Endothelial cell of umbilical vein (primary cell): Measurements from ENCODE around the gene SSC5D. TPM values are rescaled to one million over a fixed set of nuclear protein-coding genes. Genes with fewer than 3 reads are reported as not detected.

Experiments
- BruUV-seq: library from RNA; stranded (reverse); fragments of 400-500 nt; replicated peaks from 2 replicates; lab custom pipeline; 2021; lab: Mats Ljungman, UMichigan
- CTCF ChIA-PET: fragments of 300-600, 350-600 bp; sonication (Branson Sonifier 250); formaldehyde crosslinking; loops from one replicate; lab custom pipeline; 2021; ENCODE audit warnings: antibody characterized with exemption, inconsistent platforms; lab: Charles Lee
- POLR2A ChIA-PET: fragments of 300-600, 350-600 bp; sonication (Branson Sonifier 250); formaldehyde crosslinking; loops from one replicate; lab custom pipeline; 2021; ENCODE audit warnings: antibody characterized with exemption, inconsistent platforms; lab: Charles Lee
- DNase-seq: peaks from one replicate; pipeline ENCODE4 v3.0.0-alpha.2; 2011; ENCODE audit warnings: low read depth, low spot score
- FAIRE-seq: peaks from 2 replicates; lab custom pipeline; 2011; peaks lifted over from hg19 to GRCh38; lab: Jason Lieb, UNC
- H2AFZ ChIP-seq: 2 replicates; pipeline ENCODE4 v1.6.0; 2012; ENCODE audit warnings: low read depth, low read length, control low read depth, inconsistent platforms
- H3K27ac ChIP-seq: 2 replicates; pipeline ENCODE4 v1.5.1; 2011; ENCODE audit warnings: low read depth, mild to moderate bottlenecking, control low read depth, low read length, moderate library complexity; ENCODE audit not compliant: insufficient read depth
- H3K27me3 ChIP-seq, 2 experiments: 2 replicates each; pipeline versions ENCODE4 v1.6.0 to v1.6.1; 2011; ENCODE audit warnings: low read length in 2 of 2, mixed read lengths in 1 of 2; ENCODE audit not compliant: control insufficient read depth in 2 of 2, insufficient read depth in 2 of 2
- H3K36me3 ChIP-seq, 2 experiments: 2 replicates in 1 of 2; 3 replicates in 1 of 2; pipeline ENCODE4 v1.5.1; 2011; ENCODE audit warnings: low read length in 2 of 2, mild to moderate bottlenecking in 1 of 2, moderate library complexity in 1 of 2; ENCODE audit not compliant: control insufficient read depth in 2 of 2, insufficient read depth in 2 of 2; ENCODE audit errors: extremely low read depth in 1 of 2
- H3K4me1 ChIP-seq: 3 replicates; pipeline ENCODE4 v1.5.1; 2011; ENCODE audit warnings: mild to moderate bottlenecking, low read length; ENCODE audit not compliant: control insufficient read depth, insufficient read depth; ENCODE audit errors: extremely low read depth
- H3K4me2 ChIP-seq: 2 replicates; pipeline ENCODE4 v1.6.1; 2011; ENCODE audit warnings: low read length, control low read depth, mixed read lengths; ENCODE audit not compliant: insufficient read depth
- H3K4me3 ChIP-seq, 3 experiments: fragments of 200-600 bp in 1 of 3; sonication (generic), shearing (Covaris generic) in 1 of 3; replicated peaks in 1 of 3; 2 replicates each; pipeline ENCODE4 v1.5.1; 2011 to 2016; ENCODE audit warnings: control low read depth in 3 of 3, low read length in 3 of 3, mild to moderate bottlenecking in 2 of 3, inconsistent platforms in 1 of 3, low read depth in 1 of 3, moderate library complexity in 1 of 3; ENCODE audit not compliant: insufficient read depth in 1 of 3
- H3K79me2 ChIP-seq: 2 replicates; pipeline ENCODE4 v1.6.0; 2012; ENCODE audit warnings: low read length, inconsistent platforms; ENCODE audit not compliant: control insufficient read depth, insufficient read depth
- H3K9ac ChIP-seq: replicated peaks from 2 replicates; pipeline ENCODE3; 2011; ENCODE audit warnings: low read length, control low read depth; ENCODE audit not compliant: insufficient read depth; ENCODE audit errors: extremely low read depth
- H3K9me1 ChIP-seq: replicated peaks from 3 replicates; pipeline ENCODE4 v1.6.0; 2011; ENCODE audit warnings: mild to moderate bottlenecking, low read length; ENCODE audit not compliant: control insufficient read depth, insufficient read depth; ENCODE audit errors: extremely low read depth
- H3K9me3 ChIP-seq: replicated peaks from 2 replicates; pipeline ENCODE4 v1.5.1; 2012; ENCODE audit warnings: low read length, inconsistent platforms; ENCODE audit not compliant: control insufficient read depth, insufficient read depth
- H4K20me1 ChIP-seq: replicated peaks from 2 replicates; pipeline ENCODE3; 2011; ENCODE audit warnings: mild to moderate bottlenecking, low read length; ENCODE audit not compliant: control insufficient read depth, insufficient read depth; ENCODE audit errors: extremely low read depth
- CTCF ChIP-seq, 2 donors: IDR thresholded peaks; 1 replicate in 1 of 2; 2 replicates in 1 of 2; pipeline ENCODE4 v1.5.1; 2011; ENCODE audit warnings: low read length in 2 of 2, mild to moderate bottlenecking in 2 of 2, moderate library complexity in 2 of 2, control low read depth in 1 of 2, inconsistent platforms in 1 of 2, low read depth in 1 of 2; ENCODE audit not compliant: insufficient read depth in 1 of 2; ENCODE audit errors: extremely low read depth in 1 of 2
- EZH2 ChIP-seq: IDR thresholded peaks from 2 replicates; pipeline ENCODE4 v1.6.1; 2012; ENCODE audit warnings: borderline replicate concordance, low read depth, mild to moderate bottlenecking, moderate library complexity, low read length, inconsistent platforms; ENCODE audit not compliant: severe bottlenecking
- FOS ChIP-seq: IDR thresholded peaks from 2 replicates; pipeline ENCODE4 v1.6.1; 2011; ENCODE audit warnings: mild to moderate bottlenecking, low read length, moderate library complexity, borderline replicate concordance; ENCODE audit not compliant: insufficient read depth
- GATA2 ChIP-seq: IDR thresholded peaks from 2 replicates; pipeline ENCODE4 v1.7.0; 2011; ENCODE audit warnings: low read depth, mild to moderate bottlenecking, moderate library complexity, mixed read lengths, low read length; ENCODE audit not compliant: insufficient read length, insufficient read depth
- JUN ChIP-seq: IDR thresholded peaks from 2 replicates; pipeline ENCODE4 v1.6.1; 2011; ENCODE audit warnings: borderline replicate concordance, low read depth; ENCODE audit not compliant: insufficient read length, insufficient read depth
- MAX ChIP-seq: IDR thresholded peaks from 2 replicates; pipeline ENCODE4 v1.6.1; 2011; ENCODE audit not compliant: insufficient read depth, insufficient read length
- MYC ChIP-seq: IDR thresholded peaks from one replicate; pipeline ENCODE4 v1.6.1; 2011; ENCODE audit warnings: mild to moderate bottlenecking, low read depth, low read length
- POLR2A ChIP-seq: IDR thresholded peaks from 2 replicates; pipeline ENCODE4 v1.6.1; 2012; ENCODE audit warnings: low read depth, mild to moderate bottlenecking, control low read depth, low read length
- POLR2AphosphoS5 ChIP-seq: IDR thresholded peaks from 2 replicates; pipeline ENCODE4 v1.6.1; 2012; ENCODE audit warnings: low read depth, mild to moderate bottlenecking, control low read depth, low read length, moderate library complexity; ENCODE audit not compliant: insufficient read depth
- dilution Hi-C: fragments of 300-500 bp; cut with MboI; formaldehyde crosslinking; loops from one replicate; pipeline ENCODE4 v1.15.0; 2019; ENCODE audit warnings: low sequenced_read_pairs; ENCODE audit not compliant: extremely low pct_ligation_motif_present
- intact Hi-C: fragments of 100-400 bp; cut with micrococcal nuclease; formaldehyde crosslinking; loops from one replicate; pipeline ENCODE4 v1.10.0; 2022
- polyA plus RNA-seq, 4 experiments: library from polyadenylated mRNA; depleted of rRNA in 3 of 4; stranded (reverse) in 3 of 4; unstranded in 1 of 4; fragments of >200 nt; gene quantifications; 2 replicates each; pipeline versions ENCODE4 v1.2.1 to v1.2.3, GENCODE V29; 2011 to 2012; ENCODE audit warnings: missing spikeins in 1 of 4
- total RNA-seq: library from RNA; stranded (reverse); gene quantifications from 2 replicates; pipeline ENCODE4 v1.2.3, GENCODE V29; 2021

The SSC5D gene
- total and polyA plus RNA-seq, 2 donors (not counting 3 experiments of a cell fraction or from before 2014, with no cell fraction given) = 0.47 to 1.3 TPM

- intact Hi-C loops (no loop called here), dilution Hi-C loops (no loop called here)
- Histone ChIP-seq H3K27ac (no peak overlapping the region), H3K9me3 (no peaks in the 10 kb centered on the region), H3K9me1 (no peaks in the 10 kb centered on the region), H3K9ac (no peak overlapping the region), H3K4me2 (peak overlapping the region; percentile 13), H3K4me3 (no peak overlapping the region), H3K79me2 (no peaks in the 10 kb centered on the region), H3K27me3 (no peaks in the 10 kb centered on the region), H3K36me3 (no peaks in the 10 kb centered on the region), H2AFZ (peak overlapping the region; percentile 40), H3K4me1 (no peaks in the 10 kb centered on the region), H4K20me1 (no peaks in the 10 kb centered on the region)
- TF ChIP-seq MYC (no peak), EZH2 (no peak), CTCF (IDR thresholded peaks at IDR 0.05; ENCODE audit: extremely low read depth in 1 of 2, insufficient read depth in 1 of 2, low read depth in 1 of 2, low read length in 2 of 2) (no peak), FOS (no peak), JUN (no peak), MAX (no peak), GATA2 (no peak), POLR2A (no peak), POLR2AphosphoS5 (no peak)
- BruUV-seq = no TSS peak
- ChIA-PET CTCF (interaction anchor here (0.6 to 5.5 kb wide), 3 partner anchors 10 to 89 kb away, joined by 3 to 38 read pairs (median 17); no protein-coding TSS in a partner anchor), POLR2A (interaction anchor here (0.5 to 1.0 kb wide), 3 partner anchors 9 to 182 kb away, joined by 3 to 7 read pairs (median 6); partner anchors contain the start of gene NAT14)
- FAIRE-seq (no peak), DNase-seq (no peak)
These were observed 6.0 kb downstream of the SSC5D start for GRCh38 chr19:55494172-55494761.
